ENCODE results near the gene SFT2D3.

The SFT2D3 gene

DNA sequence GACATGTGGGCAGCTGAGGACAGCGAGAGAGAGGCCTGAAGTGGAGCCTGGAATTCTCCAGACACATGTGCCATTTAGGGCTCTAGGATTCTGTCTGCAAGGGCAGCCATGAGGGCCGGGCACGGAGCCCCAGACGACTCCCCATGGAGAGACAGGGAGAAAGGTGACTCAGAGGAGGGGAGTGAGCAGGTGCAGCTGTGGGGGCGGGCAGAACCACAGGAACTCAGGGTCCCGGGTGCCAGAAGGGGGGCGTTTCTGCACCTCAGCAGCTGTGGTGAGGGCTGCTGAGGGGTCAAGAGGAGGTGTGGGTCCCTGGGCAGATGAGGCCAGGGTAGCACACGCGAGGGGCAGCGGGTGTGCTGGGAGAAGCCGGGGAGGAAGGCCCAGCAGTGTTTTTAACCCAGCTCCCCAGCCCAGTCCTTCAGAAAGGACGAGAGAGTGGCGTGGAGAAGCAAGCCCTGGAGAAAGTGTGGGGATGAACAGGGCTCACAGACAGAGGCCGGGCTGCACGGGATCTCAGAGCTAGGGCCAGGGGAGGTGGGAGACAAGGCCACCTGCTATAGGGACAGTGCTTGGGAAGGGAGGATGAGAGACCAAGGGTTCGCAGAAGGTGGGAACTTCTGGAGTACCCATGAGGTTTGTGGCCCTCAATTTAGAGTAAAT is 47.7 kb upstream of the SFT2D3 start:
- Histone ChIP-seq H3K27me3 (ENCODE audit: insufficient read depth, low read length, poor library complexity) (no peaks in the 10 kb centered on the region), H3K9ac (ENCODE audit: low read depth, low read length) (no peak overlapping the region), H3K4me3 (ENCODE audit: low read depth in 1 of 2, low read length in 2 of 2) (no peak overlapping the region), H3K4me2 (ENCODE audit: insufficient read depth, low read length) (no peak overlapping the region), H3K27ac (ENCODE audit: low read length) (peak overlapping the region; percentile 60; the same call in 1 of the 2 replicates), H3K79me2 (ENCODE audit: insufficient read depth, low read length) (no peaks in the 10 kb centered on the region), H3K36me3 (ENCODE audit: insufficient read depth, low read length) (no peaks in the 10 kb centered on the region), H4K20me1 (ENCODE audit: insufficient read depth, low read length) (no peaks in the 10 kb centered on the region), H3K4me1 (ENCODE audit: insufficient read depth, low read length) (peaks cover 34% of the 10 kb centered on the region), H2AFZ (ENCODE audit: low read depth, low read length) (no peak overlapping the region), H3K9me3 (ENCODE audit: insufficient read depth, low read length, severe bottlenecking) (no peaks in the 10 kb centered on the region)
- DNase-seq (no peak), ATAC-seq (ENCODE audit: insufficient read depth, low read depth) (no peak)
- no peak for TF ChIP-seq EZH2 (IDR thresholded peaks at IDR 0.05; ENCODE audit: borderline replicate concordance, low read depth, low read length, severe bottlenecking)
- TF ChIP-seq CTCF (IDR thresholded peaks at IDR 0.05; ENCODE audit: borderline replicate concordance, extremely low read depth, low read length, poor library complexity, severe bottlenecking): no peak

DNA sequence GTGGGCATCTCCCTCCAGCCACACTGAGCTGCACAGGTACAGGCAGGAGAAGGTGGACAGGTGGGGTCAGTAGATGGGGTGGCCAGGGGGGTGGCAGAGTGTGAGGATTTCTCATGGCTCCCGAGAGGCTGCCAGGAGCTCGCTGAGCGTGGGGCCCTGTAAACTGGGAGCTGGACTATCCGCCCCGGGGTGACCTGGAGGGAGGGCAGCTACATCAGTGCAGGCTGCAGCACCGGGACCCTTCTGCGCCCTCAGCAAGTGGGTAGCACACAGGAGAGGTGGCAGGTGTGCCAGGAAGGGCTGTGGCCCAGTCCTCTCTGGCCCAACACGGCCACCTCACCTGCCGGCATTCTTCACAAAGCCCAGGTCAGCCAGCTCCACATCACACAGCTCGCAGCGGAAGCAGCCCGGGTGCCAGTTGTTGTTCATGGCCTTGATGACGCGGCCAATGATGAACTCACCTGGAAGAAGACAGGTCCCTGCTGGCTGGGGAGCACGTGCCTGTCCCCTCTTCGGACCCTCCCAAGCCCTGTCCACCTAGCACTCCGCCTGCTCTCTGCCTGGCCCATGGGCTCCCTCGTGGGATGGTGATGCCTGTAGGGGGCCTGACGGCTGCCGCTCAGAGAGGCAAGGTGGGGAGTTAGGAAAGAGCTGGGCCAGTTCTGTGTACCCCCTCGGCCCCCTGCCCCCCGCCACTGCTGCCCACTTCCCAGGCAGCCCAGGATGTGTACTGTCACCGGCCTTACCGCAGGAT is 47.0 kb upstream of the SFT2D3 start:
- H3K4me3 ChIP-seq (ENCODE audit: low read depth in 1 of 2, low read length in 2 of 2): no peak overlapping the region

GRCh38 chr2:127654838-127655175 is 46.5 kb upstream of the SFT2D3 start:
- Histone ChIP-seq H3K4me1 (ENCODE audit: insufficient read depth, low read length) (peaks cover 25% of the 10 kb centered on the region), H3K4me3 (ENCODE audit: low read depth in 1 of 2, low read length in 2 of 2) (no peak overlapping the region), H3K27me3 (ENCODE audit: insufficient read depth, low read length, poor library complexity) (no peaks in the 10 kb centered on the region), H2AFZ (ENCODE audit: low read depth, low read length) (no peak overlapping the region), H3K9me3 (ENCODE audit: insufficient read depth, low read length, severe bottlenecking) (no peaks in the 10 kb centered on the region), H3K4me2 (ENCODE audit: insufficient read depth, low read length) (no peak overlapping the region), H3K9ac (ENCODE audit: low read depth, low read length) (no peak overlapping the region), H4K20me1 (ENCODE audit: insufficient read depth, low read length) (no peaks in the 10 kb centered on the region), H3K36me3 (ENCODE audit: insufficient read depth, low read length) (no peaks in the 10 kb centered on the region), H3K27ac (ENCODE audit: low read length) (no peak overlapping the region), H3K79me2 (ENCODE audit: insufficient read depth, low read length) (no peaks in the 10 kb centered on the region)
- no peak for DNase-seq
- TF ChIP-seq CTCF (IDR thresholded peaks at IDR 0.05; ENCODE audit: borderline replicate concordance, extremely low read depth, low read length, poor library complexity, severe bottlenecking) (no peak), EZH2 (IDR thresholded peaks at IDR 0.05; ENCODE audit: borderline replicate concordance, low read depth, low read length, severe bottlenecking) (no peak)
- ATAC-seq (ENCODE audit: insufficient read depth, low read depth): no peak

More for the DNA sequence above, 47.0 kb upstream of the SFT2D3 start:
- Histone ChIP-seq H2AFZ (ENCODE audit: low read depth, low read length) (no peak overlapping the region), H3K79me2 (ENCODE audit: insufficient read depth, low read length) (no peaks in the 10 kb centered on the region), H3K36me3 (ENCODE audit: insufficient read depth, low read length) (no peaks in the 10 kb centered on the region), H3K4me2 (ENCODE audit: insufficient read depth, low read length) (no peak overlapping the region), H3K27ac (ENCODE audit: low read length) (no peak overlapping the region), H3K4me1 (ENCODE audit: insufficient read depth, low read length) (peaks cover 28% of the 10 kb centered on the region), H3K9ac (ENCODE audit: low read depth, low read length) (no peak overlapping the region), H4K20me1 (ENCODE audit: insufficient read depth, low read length) (no peaks in the 10 kb centered on the region), H3K27me3 (ENCODE audit: insufficient read depth, low read length, poor library complexity) (no peaks in the 10 kb centered on the region), H3K9me3 (ENCODE audit: insufficient read depth, low read length, severe bottlenecking) (no peaks in the 10 kb centered on the region)
- no peak for TF ChIP-seq EZH2 (IDR thresholded peaks at IDR 0.05; ENCODE audit: borderline replicate concordance, low read depth, low read length, severe bottlenecking)
- TF ChIP-seq CTCF (IDR thresholded peaks at IDR 0.05; ENCODE audit: borderline replicate concordance, extremely low read depth, low read length, poor library complexity, severe bottlenecking): no peak
- ATAC-seq (ENCODE audit: insufficient read depth, low read depth): no peak
- DNase-seq: no peak

Measured in DND-41 (cell line).